ENCODE data around the gene FLNB. TPM values are rescaled to one million over a fixed set of nuclear protein-coding genes. Genes with fewer than 3 reads are reported as not detected.

Gene FLNB
- total RNA-seq, 1 donor from 2014 or later, result 115 TPM

DNA sequence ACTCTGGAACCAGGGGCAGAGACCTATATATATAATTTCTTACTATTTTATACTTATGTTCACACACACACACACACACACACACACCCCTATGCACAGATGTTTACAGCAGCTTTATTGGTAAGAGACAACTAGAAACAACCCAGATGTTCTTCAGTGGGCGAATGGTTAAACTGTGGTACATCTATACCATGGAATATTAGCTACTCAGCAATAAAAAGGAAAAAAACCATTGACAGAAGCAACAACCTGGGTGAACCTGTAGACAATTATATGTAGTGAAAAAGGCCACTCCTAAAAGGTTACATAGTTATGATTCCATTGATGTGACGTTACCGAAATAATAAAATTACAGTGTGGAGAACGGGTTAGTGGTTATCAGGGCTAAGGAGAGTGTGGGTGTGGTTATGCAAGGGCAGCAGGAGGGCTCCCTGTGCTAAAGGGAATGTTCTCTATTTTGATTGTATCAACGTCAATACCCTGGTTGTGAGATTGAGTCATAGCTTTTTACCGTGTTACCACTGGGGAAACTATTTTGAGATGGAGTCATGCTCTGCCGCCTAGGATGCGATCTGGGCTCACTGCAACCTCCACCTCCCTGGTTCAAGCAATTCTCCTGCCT, 85.5 kb downstream of the FLNB start:
- ATAC-seq (peak; percentile 92), DNase-seq (no peak)
- intact Hi-C loops (cut with DNase I), result no loop called here

DNA sequence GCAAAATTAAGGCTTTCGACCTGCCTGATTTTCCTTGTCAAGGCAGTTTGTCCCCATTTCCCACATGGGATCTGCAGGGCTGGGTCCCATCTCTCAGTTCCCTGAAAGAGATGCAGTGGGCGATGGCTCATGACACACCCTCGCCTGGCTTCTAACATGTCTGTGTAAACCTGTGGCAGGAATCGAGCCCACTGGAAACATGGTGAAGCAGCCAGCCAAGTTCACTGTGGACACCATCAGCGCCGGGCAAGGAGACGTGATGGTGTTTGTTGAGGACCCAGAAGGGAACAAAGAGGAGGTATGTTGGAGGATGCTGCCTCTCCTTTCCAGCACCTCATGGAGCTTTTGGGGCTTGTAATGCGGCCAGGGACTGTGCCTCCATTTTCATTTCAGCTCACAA, 86.4 kb downstream of the FLNB start:
- DNase-seq (no peak), ATAC-seq (no peak)
- TF ChIP-seq, protein P1, sequence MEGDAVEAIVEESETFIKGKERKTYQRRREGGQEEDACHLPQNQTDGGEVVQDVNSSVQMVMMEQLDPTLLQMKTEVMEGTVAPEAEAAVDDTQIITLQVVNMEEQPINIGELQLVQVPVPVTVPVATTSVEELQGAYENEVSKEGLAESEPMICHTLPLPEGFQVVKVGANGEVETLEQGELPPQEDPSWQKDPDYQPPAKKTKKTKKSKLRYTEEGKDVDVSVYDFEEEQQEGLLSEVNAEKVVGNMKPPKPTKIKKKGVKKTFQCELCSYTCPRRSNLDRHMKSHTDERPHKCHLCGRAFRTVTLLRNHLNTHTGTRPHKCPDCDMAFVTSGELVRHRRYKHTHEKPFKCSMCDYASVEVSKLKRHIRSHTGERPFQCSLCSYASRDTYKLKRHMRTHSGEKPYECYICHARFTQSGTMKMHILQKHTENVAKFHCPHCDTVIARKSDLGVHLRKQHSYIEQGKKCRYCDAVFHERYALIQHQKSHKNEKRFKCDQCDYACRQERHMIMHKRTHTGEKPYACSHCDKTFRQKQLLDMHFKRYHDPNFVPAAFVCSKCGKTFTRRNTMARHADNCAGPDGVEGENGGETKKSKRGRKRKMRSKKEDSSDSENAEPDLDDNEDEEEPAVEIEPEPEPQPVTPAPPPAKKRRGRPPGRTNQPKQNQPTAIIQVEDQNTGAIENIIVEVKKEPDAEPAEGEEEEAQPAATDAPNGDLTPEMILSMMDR (IDR thresholded peaks at IDR 0.05), result no peak
- no peak overlapping the region for H3K4me3 ChIP-seq
- no peaks in the 10 kb centered on the region for H3K4me1 ChIP-seq
- intact Hi-C loops (cut with DNase I), result no loop called here
- no peaks in the 10 kb centered on the region for H3K27me3 ChIP-seq
- no peaks in the 10 kb centered on the region for H3K9me3 ChIP-seq
- peaks cover 21% of the 10 kb centered on the region for H3K36me3 ChIP-seq
- H3K27ac ChIP-seq, result no peak overlapping the region

More for the DNA sequence above, 85.5 kb downstream of the FLNB start:
- TF ChIP-seq, protein P1 (IDR thresholded peaks at IDR 0.05), result no peak
- no peak overlapping the region for H3K27ac ChIP-seq
- H3K4me3 ChIP-seq, result no peak overlapping the region
- H3K4me1 ChIP-seq, result no peaks in the 10 kb centered on the region
- H3K9me3 ChIP-seq, result no peaks in the 10 kb centered on the region
- H3K27me3 ChIP-seq, result no peaks in the 10 kb centered on the region
- H3K36me3 ChIP-seq, result peaks cover 19% of the 10 kb centered on the region

DNA sequence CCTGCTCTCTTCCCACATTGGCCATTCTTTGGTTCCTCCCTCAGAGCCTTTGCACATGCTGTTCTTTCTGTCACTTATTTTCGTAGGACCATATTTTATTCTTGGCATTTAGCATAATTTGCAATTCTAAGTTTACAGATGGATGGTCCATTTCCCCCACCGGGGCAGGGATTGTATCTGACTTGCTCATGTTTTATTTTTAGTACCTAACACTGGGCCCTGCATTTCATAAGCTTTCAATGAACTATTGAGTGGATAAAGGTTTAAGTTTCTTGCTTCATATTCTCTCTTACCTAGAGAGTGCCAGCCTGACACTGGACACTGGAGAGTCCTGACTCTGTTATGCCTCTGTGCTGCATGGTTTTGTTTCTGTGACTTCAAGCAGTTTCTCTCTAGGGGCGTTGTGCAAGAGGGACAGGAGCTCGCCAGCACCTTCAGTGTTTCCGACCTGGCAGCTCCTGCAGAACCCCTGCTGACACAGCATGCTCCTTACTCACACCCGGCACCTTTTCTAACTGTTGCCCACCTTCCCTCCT, 87.4 kb downstream of the FLNB start:
- H3K27me3 ChIP-seq, result no peaks in the 10 kb centered on the region
- no peak overlapping the region for H3K27ac ChIP-seq
- no peak overlapping the region for H3K4me3 ChIP-seq
- intact Hi-C loops (cut with DNase I), result no loop called here
- no peaks in the 10 kb centered on the region for H3K4me1 ChIP-seq
- H3K36me3 ChIP-seq, result peaks cover 26% of the 10 kb centered on the region
- DNase-seq, result no peak
- TF ChIP-seq, protein P1 (IDR thresholded peaks at IDR 0.05), result no peak
- H3K9me3 ChIP-seq, result no peaks in the 10 kb centered on the region
- ATAC-seq, result peak; percentile 58

DNA sequence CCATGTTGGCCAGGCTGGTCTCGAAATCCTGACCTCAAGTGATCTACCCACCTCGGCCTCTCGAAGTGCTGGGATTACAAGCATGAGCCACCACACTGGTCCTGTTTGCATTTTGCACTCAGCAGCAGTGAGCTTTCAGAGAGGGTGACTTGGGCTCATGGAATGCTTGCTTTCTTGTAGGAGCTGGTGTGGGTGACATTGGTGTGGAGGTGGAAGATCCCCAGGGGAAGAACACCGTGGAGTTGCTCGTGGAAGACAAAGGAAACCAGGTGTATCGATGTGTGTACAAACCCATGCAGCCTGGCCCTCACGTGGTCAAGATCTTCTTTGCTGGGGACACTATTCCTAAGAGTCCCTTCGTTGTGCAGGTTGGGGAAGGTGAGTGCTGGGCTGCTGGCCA, 90.3 kb downstream of the FLNB start:
- no peaks in the 10 kb centered on the region for H3K9me3 ChIP-seq
- H3K27me3 ChIP-seq, result no peaks in the 10 kb centered on the region
- ATAC-seq (no peak), DNase-seq (no peak)
- H3K27ac ChIP-seq, result no peak overlapping the region
- intact Hi-C loops (cut with DNase I), result no loop called here
- H3K36me3 ChIP-seq, result peaks cover 29% of the 10 kb centered on the region
- TF ChIP-seq, protein P1 (IDR thresholded peaks at IDR 0.05), result no peak
- H3K4me1 ChIP-seq, result no peaks in the 10 kb centered on the region
- H3K4me3 ChIP-seq, result no peak overlapping the region

DNA sequence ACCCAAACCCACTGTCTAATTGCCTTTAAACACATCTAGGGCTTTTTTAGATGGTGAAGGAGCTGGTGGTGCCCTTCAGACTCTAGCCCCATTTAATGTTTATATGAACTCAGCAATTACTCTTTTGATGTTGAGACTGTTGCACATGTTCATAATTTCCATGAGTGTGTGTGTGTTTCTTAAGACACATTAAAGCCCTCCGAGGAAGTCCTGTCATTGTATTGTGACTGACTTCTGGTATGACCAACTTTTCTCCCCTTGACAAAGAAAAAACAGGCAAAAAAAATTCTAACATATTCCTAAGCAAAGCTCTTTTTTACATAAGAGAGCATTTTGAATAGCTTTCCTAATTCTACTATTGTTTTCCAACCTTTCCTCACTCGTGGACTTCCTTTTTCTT, 91.6 kb downstream of the FLNB start:
- no peaks in the 10 kb centered on the region for H3K27me3 ChIP-seq
- H3K4me1 ChIP-seq, result no peaks in the 10 kb centered on the region
- ATAC-seq (no peak), DNase-seq (no peak)
- TF ChIP-seq, protein P1 (IDR thresholded peaks at IDR 0.05), result no peak
- no peak overlapping the region for H3K27ac ChIP-seq
- H3K4me3 ChIP-seq, result no peak overlapping the region
- H3K36me3 ChIP-seq, result peaks cover 34% of the 10 kb centered on the region
- no peaks in the 10 kb centered on the region for H3K9me3 ChIP-seq
- intact Hi-C loops (cut with DNase I), result no loop called here

Data from upper lobe of right lung (tissue), 1 donor.